Tibial artery (tissue), 4 donors: Measurements from ENCODE around the gene KLK15.

Experiments used
- DNase-seq, 2 donors: peaks; one replicate each; pipeline ENCODE4 v3.0.0-alpha.2; 2019
- H3K27ac ChIP-seq, 2 donors: fragments of 200-600 bp; sonication (generic) in 1 of 2; 1 replicate in 1 of 2; 2 replicates in 1 of 2; pipeline ENCODE4 v1.5.1; 2018 to 2019; ENCODE audit warnings: mild to moderate bottlenecking in 1 of 2
- H3K27me3 ChIP-seq, 2 donors: fragments of 200-600 bp; sonication (generic) in 1 of 2; one replicate each; pipeline versions ENCODE4 v1.5.1 to v1.6.0; 2016 to 2019
- H3K36me3 ChIP-seq, 3 donors: fragments of 200-600 bp; sonication (generic) in 2 of 3; one replicate each; pipeline ENCODE4 v1.5.1; 2016 to 2019; ENCODE audit warnings: mild to moderate bottlenecking in 2 of 3
- H3K4me1 ChIP-seq, 4 donors: fragments of 200-600 bp; sonication (generic) in 2 of 4; 1 replicate in 3 of 4; 2 replicates in 1 of 4; pipeline ENCODE4 v1.5.1; 2016 to 2019
- H3K4me3 ChIP-seq, 2 donors: fragments of 200-600 bp; sonication (generic) in 1 of 2; 1 replicate in 1 of 2; 2 replicates in 1 of 2; pipeline ENCODE4 v1.5.1; 2018 to 2019; ENCODE audit warnings: mild to moderate bottlenecking in 2 of 2
- H3K9me3 ChIP-seq, 3 donors: fragments of 200-600 bp; sonication (generic) in 1 of 3; one replicate each; pipeline ENCODE4 v1.5.1; 2016 to 2019
- intact Hi-C: fragments of 100-400 bp; cut with DNase I; formaldehyde crosslinking; loops from one replicate; pipeline ENCODE4 v1.15.0; 2023; ENCODE audit warnings: low total_unique reads
- TF ChIP-seq, protein P1 (sequence below), 2 experiments: fragments of 200-600 bp in 1 of 2; fragments of 450-650 bp in 1 of 2; IDR thresholded peaks; one replicate each; pipeline ENCODE4 v1.5.1; 2017 to 2019; ENCODE audit warnings: antibody characterized with exemption in 2 of 2, mild to moderate bottlenecking in 1 of 2, moderate library complexity in 1 of 2

Gene KLK15

GRCh38 chr19:50803633-50804419, 29.5 kb downstream of the KLK15 start:
- TF ChIP-seq, protein P1, sequence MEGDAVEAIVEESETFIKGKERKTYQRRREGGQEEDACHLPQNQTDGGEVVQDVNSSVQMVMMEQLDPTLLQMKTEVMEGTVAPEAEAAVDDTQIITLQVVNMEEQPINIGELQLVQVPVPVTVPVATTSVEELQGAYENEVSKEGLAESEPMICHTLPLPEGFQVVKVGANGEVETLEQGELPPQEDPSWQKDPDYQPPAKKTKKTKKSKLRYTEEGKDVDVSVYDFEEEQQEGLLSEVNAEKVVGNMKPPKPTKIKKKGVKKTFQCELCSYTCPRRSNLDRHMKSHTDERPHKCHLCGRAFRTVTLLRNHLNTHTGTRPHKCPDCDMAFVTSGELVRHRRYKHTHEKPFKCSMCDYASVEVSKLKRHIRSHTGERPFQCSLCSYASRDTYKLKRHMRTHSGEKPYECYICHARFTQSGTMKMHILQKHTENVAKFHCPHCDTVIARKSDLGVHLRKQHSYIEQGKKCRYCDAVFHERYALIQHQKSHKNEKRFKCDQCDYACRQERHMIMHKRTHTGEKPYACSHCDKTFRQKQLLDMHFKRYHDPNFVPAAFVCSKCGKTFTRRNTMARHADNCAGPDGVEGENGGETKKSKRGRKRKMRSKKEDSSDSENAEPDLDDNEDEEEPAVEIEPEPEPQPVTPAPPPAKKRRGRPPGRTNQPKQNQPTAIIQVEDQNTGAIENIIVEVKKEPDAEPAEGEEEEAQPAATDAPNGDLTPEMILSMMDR (IDR thresholded peaks at IDR 0.05) = no peak
- H3K9me3 ChIP-seq = no peaks in the 10 kb centered on the region
- peak overlapping the region; percentile 90 to 91 for H3K27ac ChIP-seq
- peaks cover 0 to 24% (median 20%) of the 10 kb centered on the region in 4 donors for H3K4me1 ChIP-seq
- DNase-seq = no peak
- H3K27me3 ChIP-seq = no peaks in the 10 kb centered on the region
- peak overlapping the region; percentile 76 to 90 for H3K4me3 ChIP-seq
- intact Hi-C loops = no loop called here
- H3K36me3 ChIP-seq = peaks cover 5 to 32% (median 19%) of the 10 kb centered on the region in 3 donors

GRCh38 chr19:50801107-50801506, 32.3 kb downstream of the KLK15 start:
- intact Hi-C loops = no loop called here
- peaks cover 22 to 60% (median 41%) of the 10 kb centered on the region in 3 donors for H3K36me3 ChIP-seq

DNA sequence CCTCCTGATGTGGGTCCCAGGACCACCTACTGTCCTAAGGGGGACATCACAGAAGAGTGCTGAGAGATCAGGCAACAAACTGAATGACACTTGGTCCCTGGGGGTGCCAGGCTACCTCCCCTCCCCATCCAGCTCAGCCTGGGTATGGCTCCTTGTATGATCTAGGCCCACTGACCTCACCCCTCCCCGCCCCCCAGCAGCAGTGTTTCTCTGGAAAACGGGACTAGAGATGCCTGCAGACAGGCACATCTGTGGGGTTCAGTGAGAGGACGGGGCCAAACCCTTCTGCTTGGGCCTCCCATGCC, 33.9 kb downstream of the KLK15 start:
- no peak for DNase-seq
- Histone ChIP-seq H3K27ac (no peak overlapping the region), H3K9me3 (no peaks in the 10 kb centered on the region), H3K4me1 (peaks cover 0 to 25% (median 18%) of the 10 kb centered on the region in 4 donors), H3K4me3 (no peak overlapping the region), H3K27me3 (no peaks in the 10 kb centered on the region), H3K36me3 (peaks cover 22 to 69% (median 41%) of the 10 kb centered on the region in 3 donors)
- TF ChIP-seq, protein P1 (IDR thresholded peaks at IDR 0.05) = no peak
- intact Hi-C loops = no loop called here

More at GRCh38 chr19:50801107-50801506, 32.3 kb downstream of the KLK15 start:
- Histone ChIP-seq H3K4me1 (peaks cover 0 to 24% (median 20%) of the 10 kb centered on the region in 4 donors), H3K27me3 (no peaks in the 10 kb centered on the region), H3K27ac (no peak overlapping the region), H3K9me3 (no peaks in the 10 kb centered on the region), H3K4me3 (no peak overlapping the region)
- DNase-seq = no peak
- TF ChIP-seq, protein P1 (IDR thresholded peaks at IDR 0.05) = no peak

GRCh38 chr19:50798659-50799546, 34.5 kb downstream of the KLK15 start:
- Histone ChIP-seq H3K27me3 (no peaks in the 10 kb centered on the region), H3K9me3 (no peaks in the 10 kb centered on the region), H3K4me3 (no peak overlapping the region), H3K36me3 (peaks cover 22 to 69% (median 41%) of the 10 kb centered on the region in 3 donors), H3K4me1 (peaks cover 0 to 25% (median 17%) of the 10 kb centered on the region in 4 donors), H3K27ac (no peak overlapping the region)
- intact Hi-C loops = no loop called here
- TF ChIP-seq, protein P1 (IDR thresholded peaks at IDR 0.05) = no peak
- no peak for DNase-seq

DNA sequence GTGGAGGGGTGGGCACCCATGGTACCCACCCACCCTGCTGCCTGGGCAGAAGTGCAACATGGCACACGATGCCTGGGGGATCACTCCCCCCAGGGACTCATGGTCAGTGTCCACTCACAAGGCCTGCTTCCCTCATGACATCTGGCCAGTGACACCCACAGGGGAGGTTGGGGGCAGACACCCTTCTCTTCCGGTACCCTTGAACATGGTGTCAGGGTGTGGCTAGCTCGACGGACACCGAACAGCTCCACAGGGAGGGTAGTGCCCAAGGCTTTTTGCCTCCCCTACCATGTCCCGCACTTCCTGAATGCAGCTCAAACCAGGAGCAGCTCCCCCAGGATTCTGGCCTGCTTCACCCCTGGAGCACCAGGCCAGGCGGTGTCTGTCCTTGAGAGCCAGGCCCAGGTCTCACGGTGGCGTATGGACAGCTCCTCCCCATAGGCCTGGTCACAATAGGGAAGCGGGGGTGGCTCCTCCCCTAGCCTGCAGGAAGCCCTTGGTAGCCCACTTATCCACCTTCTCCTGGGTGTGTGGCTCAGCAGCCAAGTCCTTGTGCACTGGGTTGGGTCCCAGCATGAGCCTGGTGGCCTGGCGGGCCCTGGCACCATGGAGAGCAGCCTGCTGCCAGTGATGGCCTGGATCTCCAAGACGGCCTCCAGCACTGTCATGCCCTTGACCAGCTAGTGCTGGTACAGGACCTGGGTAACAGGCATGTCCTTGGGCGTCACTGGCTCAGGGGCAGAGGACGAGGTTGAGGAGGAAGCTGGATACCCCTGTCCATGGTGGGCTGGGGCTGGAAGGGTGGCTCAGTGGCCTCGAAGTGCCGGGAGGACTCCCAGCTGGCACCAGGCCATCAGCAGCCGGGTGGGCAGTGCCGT, 35.4 kb downstream of the KLK15 start:
- H3K9me3 ChIP-seq = no peaks in the 10 kb centered on the region
- TF ChIP-seq, protein P1 (IDR thresholded peaks at IDR 0.05) = no peak
- H3K27me3 ChIP-seq = no peaks in the 10 kb centered on the region
- DNase-seq = no peak
- peaks cover 0 to 16% (median 8%) of the 10 kb centered on the region in 4 donors for H3K4me1 ChIP-seq
- H3K36me3 ChIP-seq = peaks cover 22 to 69% (median 41%) of the 10 kb centered on the region in 3 donors
- H3K27ac ChIP-seq = no peak overlapping the region
- H3K4me3 ChIP-seq = no peak overlapping the region
- intact Hi-C loops = no loop called here
